ENCODE data around the gene RPS6KA4. TPM values are rescaled to one million over a fixed set of nuclear protein-coding genes. Genes with fewer than 3 reads are reported as not detected.

Gene RPS6KA4
- polyA plus RNA-seq, 1 experiment, result 33.8 TPM

DNA sequence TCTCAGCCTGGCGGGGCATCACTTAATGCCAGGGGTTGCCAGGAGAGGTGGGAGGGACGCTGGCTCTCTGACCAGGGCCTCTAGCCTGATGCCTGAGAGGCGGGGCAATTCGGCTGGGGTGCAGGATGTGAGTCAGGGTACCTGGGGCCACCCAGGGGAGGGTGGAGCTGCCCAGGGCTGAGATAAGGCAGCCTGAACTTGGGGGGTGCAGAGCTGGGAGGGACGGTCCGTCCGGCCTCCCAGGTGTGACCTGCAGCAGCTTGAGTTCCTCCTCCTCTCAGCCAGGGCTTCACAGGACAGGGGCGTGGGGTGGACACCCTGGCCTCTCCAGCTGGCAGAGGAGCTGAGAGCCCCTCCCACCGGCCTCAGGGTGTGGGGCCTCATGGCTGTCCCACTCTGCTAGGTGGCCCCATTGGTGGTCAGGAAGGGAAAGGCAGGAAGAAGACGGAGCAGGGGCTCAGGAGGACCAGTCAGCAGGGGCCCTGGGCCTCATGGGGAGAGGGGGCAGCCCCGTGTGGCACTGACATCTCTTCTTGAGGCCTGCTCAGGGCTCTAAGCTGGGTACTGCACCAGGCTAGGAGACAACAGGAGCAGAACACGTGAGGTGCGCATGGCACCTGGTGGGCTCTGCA is 942 bp upstream of the RPS6KA4 start:
- no peak for DNase-seq (ENCODE audit: low read depth)
- ChIA-PET CTCF (interaction anchor here (0.9 to 6.8 kb wide), 4 partner anchors 14 to 154 kb away, joined by 4 to 71 read pairs (median 4); partner anchors contain the start of genes PRDX5 and TRMT112), POLR2A (interaction anchor here (0.6 kb wide), 1 partner anchor 573 kb away, joined by 6 read pairs; no protein-coding TSS in a partner anchor)
- no peaks in the 10 kb centered on the region for H3K27me3 ChIP-seq (ENCODE audit: control insufficient read depth, insufficient read depth, low read length)
- TF ChIP-seq CTCF (IDR thresholded peaks at IDR 0.05; ENCODE audit: insufficient read depth, low read depth, low read length), result no peak
- peaks cover 14% of the 10 kb centered on the region for H3K36me3 ChIP-seq (ENCODE audit: control insufficient read depth, insufficient read depth, low read length)
- H3K4me3 ChIP-seq (ENCODE audit: low read depth, low read length), result no peak overlapping the region

GRCh38 chr11:64358536-64358906 is 441 bp upstream of the RPS6KA4 start:
- H3K4me3 ChIP-seq (ENCODE audit: low read depth, low read length), result peak overlapping the region; percentile 40
- peaks cover 16% of the 10 kb centered on the region for H3K36me3 ChIP-seq (ENCODE audit: control insufficient read depth, insufficient read depth, low read length)
- ChIA-PET POLR2A (no interaction called here), CTCF (interaction anchor here (1.0 to 6.8 kb wide), 3 partner anchors 14 to 154 kb away, joined by 4 to 71 read pairs (median 5); no protein-coding TSS in a partner anchor)
- no peak for TF ChIP-seq CTCF (IDR thresholded peaks at IDR 0.05; ENCODE audit: insufficient read depth, low read depth, low read length)
- no peaks in the 10 kb centered on the region for H3K27me3 ChIP-seq (ENCODE audit: control insufficient read depth, insufficient read depth, low read length)
- no peak for DNase-seq (ENCODE audit: low read depth)

- Histone ChIP-seq H3K27me3 (ENCODE audit: control insufficient read depth, insufficient read depth, low read length) (no peaks in the 10 kb centered on the region), H3K4me3 (ENCODE audit: low read depth, low read length) (peak overlapping the region; percentile 89), H3K36me3 (ENCODE audit: control insufficient read depth, insufficient read depth, low read length) (peaks cover 16% of the 10 kb centered on the region)
- TF ChIP-seq CTCF (IDR thresholded peaks at IDR 0.05; ENCODE audit: insufficient read depth, low read depth, low read length), result no peak
- ChIA-PET POLR2A (no interaction called here), CTCF (interaction anchor here (0.7 to 1.8 kb wide), 3 partner anchors 55 to 156 kb away, joined by 4 to 5 read pairs (median 4); no protein-coding TSS in a partner anchor)
- DNase-seq (ENCODE audit: low read depth), result no peak
These were observed 917 bp downstream of the RPS6KA4 start for GRCh38 chr11:64359712-64360445.

- Histone ChIP-seq H3K36me3 (ENCODE audit: control insufficient read depth, insufficient read depth, low read length) (peaks cover 21% of the 10 kb centered on the region), H3K4me3 (ENCODE audit: low read depth, low read length) (no peak overlapping the region), H3K27me3 (ENCODE audit: control insufficient read depth, insufficient read depth, low read length) (no peaks in the 10 kb centered on the region)
- TF ChIP-seq CTCF (IDR thresholded peaks at IDR 0.05; ENCODE audit: insufficient read depth, low read depth, low read length), result no peak
- CTCF ChIA-PET, result interaction anchor here (0.7 to 0.9 kb wide), 2 partner anchors 29 to 60 kb away, joined by 4 to 5 read pairs; no protein-coding TSS in a partner anchor
- POLR2A ChIA-PET, result no interaction called here
- DNase-seq (ENCODE audit: low read depth), result no peak
These were observed 1.5 kb downstream of the RPS6KA4 start for GRCh38 chr11:64360448-64360921.

DNA sequence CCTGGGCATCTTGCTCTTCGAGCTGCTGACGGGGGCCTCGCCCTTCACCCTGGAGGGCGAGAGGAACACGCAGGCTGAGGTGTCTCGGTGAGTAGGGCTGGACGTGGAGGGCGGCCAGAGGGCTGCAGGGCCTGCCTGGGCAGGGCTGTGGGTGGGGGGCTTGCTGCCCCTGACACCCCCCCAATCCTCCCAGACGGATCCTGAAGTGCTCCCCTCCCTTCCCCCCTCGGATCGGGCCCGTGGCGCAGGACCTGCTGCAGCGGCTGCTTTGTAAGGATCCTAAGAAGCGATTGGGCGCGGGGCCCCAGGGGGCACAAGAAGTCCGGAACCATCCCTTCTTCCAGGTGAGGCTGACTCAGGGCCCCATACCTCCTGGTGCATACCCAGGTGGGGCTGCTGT is 2.7 kb downstream of the RPS6KA4 start:
- Histone ChIP-seq H3K4me3 (ENCODE audit: low read depth, low read length) (no peak overlapping the region), H3K27me3 (ENCODE audit: control insufficient read depth, insufficient read depth, low read length) (no peaks in the 10 kb centered on the region), H3K36me3 (ENCODE audit: control insufficient read depth, insufficient read depth, low read length) (peaks cover 23% of the 10 kb centered on the region)
- no peak for DNase-seq (ENCODE audit: low read depth)
- CTCF ChIA-PET, result no interaction called here
- POLR2A ChIA-PET, result no interaction called here
- no peak for TF ChIP-seq CTCF (IDR thresholded peaks at IDR 0.05; ENCODE audit: insufficient read depth, low read depth, low read length)
